CD4-positive, alpha-beta T cell treated with Interleukin-6 for 4 hours (primary cell): ENCODE results near the gene TMEM8B.
A peak's percentile ranks its signal among the peaks of the same experiment; 100 is the strongest.

Source experiments
- DNase-seq: peaks from one replicate; pipeline ENCODE4 v3.0.0-alpha.2; 2020; ENCODE audit warnings: mixed read lengths

The TMEM8B gene

GRCh38 chr9:35811381-35812024 lies 17.5 kb upstream of the TMEM8B start:
- no peak for DNase-seq

DNA sequence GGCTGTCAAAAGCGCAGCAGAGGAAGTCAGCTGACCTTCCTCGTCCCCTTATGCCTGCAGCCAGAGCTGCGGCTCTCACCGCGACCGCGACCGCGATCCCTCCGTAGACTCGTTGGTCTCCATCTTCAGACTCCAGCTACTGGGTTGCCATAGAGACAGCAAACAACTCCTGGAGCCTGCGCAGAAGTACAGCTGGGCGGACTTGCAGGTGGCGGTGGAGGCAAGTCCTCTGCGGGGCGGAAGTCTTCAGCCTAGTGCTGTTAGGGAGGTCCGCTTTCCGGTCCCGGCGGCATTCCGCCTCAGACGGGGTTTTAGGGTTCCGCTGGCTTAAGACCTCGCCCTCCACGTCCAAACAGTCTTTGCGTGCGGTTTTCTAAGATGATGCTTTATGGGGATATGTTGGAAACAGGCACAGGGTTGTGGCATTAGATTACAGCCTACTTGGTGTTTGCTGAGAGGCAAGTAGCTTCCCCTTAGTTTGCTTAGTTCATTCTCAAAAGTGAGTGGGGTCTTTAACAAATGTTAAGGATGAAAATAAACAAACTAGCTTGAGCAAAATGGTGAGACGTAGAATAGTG lies 16.9 kb upstream of the TMEM8B start, which contains the start of gene SPAG8:
Gene SPAG8 (minus strand): TSS at position 238 of the 578 bp plus-strand sequence. CDS start 115 bp downstream, at position 123.
- peak; percentile 94 for DNase-seq

DNA sequence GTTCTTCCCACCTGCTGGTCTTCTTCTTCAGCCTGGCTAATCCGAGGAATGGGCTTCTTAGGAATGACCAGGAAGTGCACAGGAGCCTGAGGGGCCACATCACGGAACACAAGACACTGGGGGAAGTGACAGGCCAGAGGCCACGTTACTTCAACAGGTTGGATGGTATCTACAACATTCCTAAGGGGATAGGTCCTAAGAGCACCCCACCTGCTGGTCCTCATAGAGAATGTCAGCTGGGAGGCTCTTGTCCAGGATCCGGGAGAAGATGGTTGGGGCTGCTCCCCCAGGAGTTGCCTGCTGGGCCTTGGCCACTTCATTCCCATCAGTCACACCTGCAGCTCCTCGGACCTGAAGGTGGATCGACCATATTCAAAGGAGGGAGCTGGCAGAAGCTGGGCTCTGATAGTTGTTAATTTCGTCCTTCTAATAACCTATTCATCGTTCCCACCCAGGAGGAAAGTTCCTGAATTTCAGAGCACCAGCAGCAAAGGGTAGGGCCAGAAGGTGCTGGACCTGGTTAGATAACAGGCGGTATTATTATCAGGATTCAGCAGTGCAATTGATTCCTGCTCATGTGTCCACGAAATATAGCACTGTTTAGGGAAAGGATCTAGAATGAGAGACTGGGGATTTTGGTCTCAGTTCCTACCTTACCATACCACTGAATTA lies 15.5 kb upstream of the TMEM8B start:
- DNase-seq = no peak

DNA sequence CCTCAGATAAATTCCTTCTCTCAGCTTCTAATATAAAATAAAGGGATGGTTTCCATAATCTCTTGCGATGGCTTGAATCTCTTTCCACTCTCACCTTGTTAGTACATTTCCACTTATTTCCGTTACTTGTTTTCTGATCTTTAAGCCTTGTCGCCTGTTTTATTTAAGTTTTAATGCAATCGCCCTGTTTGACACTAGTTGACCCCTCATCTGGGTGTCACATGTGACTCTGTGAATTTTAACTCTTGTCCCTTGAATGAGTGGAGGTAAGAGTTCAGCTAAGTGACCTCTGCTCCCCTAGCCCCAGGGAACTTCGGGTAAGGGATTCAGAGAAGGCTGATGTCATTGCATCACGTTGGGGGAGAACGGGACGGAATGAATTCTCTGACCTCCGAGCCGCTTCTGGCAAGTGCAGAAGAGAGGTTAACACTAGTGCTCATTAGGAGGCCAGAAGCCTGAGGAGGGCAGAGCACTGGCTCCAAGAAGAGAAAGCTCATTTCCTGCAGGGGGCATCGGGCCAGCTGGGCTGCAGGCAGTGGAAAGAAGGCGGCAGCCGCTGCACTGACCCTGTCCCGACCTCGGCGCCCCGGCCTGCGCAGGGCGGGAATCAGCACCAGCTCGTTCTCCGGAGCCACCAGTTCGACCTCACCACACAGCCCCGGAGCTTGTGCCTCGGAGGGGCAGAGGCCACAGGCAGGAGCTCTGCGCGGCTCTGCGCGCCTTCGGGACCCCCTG lies 14.8 kb upstream of the TMEM8B start:
- DNase-seq = peak; percentile 48

DNA sequence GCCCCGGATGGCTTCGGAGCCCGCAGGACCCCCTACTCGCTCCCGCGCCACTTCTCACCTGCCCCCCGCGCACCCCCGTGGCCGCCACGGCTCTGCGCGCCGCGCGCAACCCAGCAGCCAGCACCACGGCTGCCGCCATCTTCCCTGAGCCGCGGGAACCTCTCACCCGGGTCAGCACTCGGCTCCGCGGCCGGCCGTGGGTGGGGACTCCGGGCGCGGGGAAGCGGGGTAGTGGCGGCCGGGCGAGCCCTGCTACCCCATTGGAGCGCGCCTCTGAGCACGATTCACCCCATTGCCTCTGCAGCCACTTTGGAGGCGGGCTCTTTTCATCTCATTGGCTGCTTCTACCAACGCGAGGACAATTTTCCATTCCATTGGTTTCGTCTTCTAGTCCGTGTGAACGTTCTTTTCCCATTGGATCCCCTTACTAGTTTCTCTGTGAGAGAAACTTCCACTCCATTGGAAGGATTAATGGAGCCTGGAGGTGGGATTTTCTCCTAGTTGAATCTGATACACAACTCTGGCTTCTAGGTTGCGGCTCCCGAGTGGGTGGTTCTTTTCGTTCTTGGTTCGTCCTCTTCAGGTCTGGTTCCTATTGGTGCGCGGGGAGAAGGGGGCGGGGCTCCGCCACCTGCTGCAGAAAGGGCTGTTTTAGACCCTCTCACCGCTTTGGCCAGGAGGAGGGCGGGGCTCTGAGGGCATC lies 14.0 kb upstream of the TMEM8B start, which contains the start of gene HINT2:
Gene HINT2 (minus strand): TSS at position 202 of the 703 bp plus-strand sequence. CDS start 63 bp downstream, at position 139.
- peak; percentile 99 for DNase-seq

DNA sequence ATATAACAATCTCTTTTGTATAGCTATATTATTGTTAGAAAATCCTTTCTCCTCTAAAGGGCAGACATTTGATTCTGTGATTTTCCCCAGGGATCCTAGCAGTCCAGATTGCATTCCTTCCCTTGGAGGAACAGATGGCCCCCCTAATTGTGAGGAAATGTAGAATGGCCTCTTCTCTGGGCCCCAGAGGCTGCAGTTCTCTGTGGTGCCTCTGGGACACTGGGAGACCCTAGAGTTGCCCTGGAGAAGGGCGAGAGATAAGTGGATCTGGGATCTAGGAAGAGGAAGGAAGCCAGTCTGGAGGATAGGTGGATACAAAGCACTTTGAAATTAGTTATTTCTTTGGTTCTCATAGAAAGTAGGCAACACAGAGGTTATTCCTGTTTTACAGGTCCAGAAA lies 12.3 kb upstream of the TMEM8B start:
- no peak for DNase-seq

DNA sequence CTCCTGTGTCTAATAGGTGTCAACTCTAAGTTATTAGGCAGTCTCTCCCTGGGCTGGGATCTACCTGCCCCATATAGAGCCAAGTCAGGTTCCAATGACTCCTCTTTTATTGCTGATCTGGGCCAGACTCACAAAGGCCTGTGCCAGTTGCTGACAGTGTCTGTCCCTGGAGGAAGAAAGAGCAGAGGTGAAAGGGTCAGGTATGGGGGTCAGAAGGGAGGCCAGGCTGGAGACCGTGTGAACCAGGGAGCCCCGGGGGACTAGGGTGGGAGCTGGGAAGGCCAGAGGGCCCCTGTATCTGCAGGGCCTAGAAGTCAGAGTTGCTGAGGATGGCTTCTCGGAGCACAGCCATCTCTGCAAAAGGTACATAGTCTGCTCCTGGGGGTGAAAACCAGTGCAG lies 10.7 kb upstream of the TMEM8B start:
- DNase-seq = no peak

DNA sequence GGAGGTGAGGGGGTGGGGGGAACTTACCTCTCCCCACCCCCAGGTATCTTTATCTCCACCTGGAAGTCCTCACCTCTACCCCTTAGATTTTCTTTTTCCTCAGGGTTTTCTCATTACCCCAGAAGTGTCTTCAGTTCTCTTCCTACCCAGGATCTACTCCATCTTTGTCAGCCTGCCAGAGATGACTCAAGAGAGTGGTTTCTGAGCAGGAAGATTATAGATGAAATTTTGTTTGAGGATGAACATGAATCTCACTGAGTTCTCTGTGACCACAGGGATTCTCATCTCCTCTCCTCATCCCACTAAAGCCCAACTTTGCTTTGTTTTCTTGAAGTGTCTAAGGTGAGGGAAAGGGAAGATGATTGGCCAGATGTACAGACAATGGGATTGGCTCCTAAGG lies 9.0 kb upstream of the TMEM8B start:
- DNase-seq = no peak

DNA sequence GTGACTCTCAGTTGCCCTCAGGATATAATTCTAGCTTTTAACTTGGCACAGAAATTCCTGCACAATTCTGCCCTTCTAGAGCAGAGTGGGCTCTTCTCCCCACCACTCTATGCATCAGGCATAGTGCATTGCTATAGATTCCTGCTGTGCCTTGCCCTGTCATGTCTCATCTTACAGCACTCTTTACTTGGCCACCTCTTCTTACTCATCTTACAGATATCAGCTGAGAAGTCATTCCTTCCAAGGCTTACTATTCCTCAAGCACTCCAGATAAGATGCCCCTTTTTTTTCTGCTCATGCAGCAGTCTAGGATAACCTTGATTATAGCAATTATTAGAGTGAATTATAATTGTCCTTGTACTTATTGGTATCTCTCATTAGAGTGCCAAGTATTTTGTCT lies 6.1 kb upstream of the TMEM8B start:
- no peak for DNase-seq

- peak; percentile 36 for DNase-seq
Measured at GRCh38 chr9:35826071-35826701, 2.8 kb upstream of the TMEM8B start.

DNA sequence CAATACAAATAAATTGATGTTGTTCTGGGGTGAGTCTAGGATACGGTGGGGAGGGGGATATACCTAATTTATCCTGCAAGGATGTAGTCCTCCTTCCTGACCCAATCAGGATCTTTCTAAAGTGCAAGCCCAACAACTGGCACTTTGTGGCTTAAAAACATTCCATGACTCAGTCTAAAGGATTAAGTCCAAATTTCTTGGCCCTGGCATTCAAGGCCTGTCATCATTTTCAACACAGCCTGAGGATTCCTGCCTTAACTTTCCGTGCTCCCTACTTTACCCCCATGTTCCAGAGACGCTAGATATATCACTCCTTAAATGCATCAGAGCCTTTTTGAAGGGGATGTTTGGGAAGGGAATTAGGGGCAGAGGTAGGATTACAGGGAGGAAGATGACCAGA lies 1.5 kb upstream of the TMEM8B start:
- DNase-seq = no peak

GRCh38 chr9:35828716-35829083 lies 328 bp upstream of the TMEM8B start, which contains the start of gene FAM221B:
FAM221B (minus strand) TSS chr9:35828732; CDS start chr9:35826161, 2,571 bp downstream.
- peak; percentile 39 for DNase-seq

DNA sequence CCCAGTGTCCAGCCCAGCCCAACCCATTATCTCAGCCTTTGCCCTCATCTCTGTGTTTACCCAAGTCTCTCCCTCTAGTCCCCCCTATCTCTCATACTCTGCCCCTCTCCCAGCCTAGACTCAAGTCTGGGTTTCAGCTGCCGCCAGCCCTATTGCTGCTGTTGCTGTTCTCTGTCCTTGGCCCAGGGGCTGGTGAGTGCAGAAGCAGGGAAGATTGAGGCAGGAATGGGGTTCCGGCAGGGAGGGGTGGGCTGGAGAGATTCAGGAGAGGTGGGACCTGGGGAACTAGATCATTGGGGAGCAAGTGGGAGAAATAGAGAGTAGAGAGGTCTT lies 702 bp downstream of the TMEM8B start:
- no peak for DNase-seq

DNA sequence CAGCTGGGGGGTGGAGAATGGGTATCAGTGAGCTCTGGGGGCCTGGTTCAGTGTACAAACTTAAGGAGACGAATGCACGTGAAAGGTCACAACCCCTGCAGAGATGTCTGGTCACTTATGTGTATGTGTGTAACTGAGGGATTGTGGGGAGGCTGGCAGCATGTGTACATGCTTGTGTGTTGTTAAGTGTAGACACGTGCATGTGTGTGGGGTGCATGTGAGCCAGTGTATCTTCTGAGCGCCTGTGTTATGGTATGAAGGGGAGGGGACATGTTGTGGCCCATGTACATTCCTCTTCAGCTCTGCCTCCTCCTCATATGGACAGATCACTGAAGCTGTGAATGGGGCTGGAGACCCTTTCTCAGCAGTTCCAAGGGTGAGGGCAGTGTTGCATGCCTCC lies 2.0 kb downstream of the TMEM8B start:
- no peak for DNase-seq

DNA sequence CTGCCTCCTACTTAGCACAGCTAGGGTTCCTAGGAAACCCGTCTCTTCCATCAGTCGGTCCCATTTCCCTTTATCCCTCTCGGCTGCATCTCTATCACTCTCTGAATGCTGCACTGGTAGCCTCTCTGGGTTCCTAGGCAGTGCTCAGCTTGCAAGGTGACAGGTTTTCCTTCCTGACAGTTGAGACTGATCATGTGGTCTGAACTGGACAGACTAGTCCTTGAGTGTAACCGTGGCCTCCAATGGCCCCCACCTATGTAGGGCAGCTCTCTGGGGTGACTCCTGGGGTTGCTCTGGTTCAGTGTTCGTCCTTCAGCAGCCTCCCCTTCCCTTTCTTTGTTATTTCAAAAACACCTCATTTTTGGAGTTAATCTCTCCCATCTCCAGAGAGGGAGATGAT lies 3.8 kb downstream of the TMEM8B start:
- no peak for DNase-seq

DNA sequence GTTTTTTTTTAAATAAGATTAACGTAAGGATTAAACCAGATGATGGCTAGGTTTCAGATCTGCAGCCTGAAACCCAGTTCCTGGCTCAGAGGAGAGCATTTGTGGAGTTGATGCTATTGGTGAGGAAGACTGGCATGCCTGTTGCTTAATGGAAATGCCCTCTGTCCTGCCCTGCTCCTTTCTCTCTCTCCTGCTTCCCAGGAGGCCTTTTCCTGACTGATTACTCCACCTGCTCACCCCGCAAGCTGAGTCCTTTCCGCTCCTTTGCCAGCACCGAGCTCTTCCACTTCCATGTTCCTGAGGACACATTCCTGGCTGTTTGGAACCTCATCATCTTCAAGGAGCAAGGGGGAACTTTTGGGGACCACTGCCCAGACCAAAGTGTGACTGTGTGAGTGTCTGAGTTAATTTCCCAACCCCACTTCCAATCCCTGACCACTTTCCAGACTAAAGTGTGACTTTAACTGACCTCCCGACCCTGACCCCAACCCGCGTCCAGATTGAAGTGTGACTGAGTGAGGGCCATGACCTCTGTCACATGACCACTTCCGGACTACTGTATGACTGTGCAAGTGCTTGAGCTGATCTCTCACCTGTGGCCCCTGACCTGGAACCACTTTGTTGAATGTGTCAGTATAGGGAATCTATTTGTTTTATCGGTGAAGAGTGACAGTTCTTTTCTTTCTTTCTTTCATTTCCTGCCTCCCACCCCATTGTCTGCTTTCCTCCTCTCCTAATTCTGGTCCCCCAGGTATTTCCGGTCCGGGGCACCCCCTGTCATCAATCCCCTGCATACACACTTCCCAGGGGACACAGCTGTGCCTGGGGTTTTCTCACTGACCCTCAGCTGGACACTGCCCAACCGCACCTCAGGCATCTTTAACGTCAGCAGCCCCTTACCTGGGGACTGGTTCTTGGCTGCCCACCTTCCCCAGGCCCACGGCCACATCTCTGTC lies 5.5 kb downstream of the TMEM8B start:
- no peak for DNase-seq

DNA sequence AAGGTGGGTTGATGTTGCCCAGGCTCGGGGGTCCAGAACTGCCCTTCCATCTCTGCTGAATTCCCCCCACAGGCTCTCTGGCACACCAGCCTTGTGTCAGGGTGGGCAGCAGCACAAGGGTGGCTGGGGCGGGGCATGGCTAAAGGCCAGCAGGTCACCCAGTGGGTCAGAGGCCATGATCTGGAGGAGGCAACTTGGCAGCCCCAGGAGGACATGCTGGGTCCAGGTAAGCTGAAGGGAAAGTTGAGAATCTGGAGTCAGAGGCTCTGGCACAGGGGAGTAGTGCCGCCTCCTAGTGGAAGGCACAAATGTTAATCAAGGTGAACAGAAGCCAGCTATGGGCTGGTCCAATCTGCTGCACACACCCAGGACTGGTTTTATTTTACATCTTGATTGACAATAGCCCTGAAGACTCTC lies 6.2 kb downstream of the TMEM8B start:
- DNase-seq = peak; percentile 21

- DNase-seq = no peak
Measured at GRCh38 chr9:35835766-35836165, 6.7 kb downstream of the TMEM8B start.

DNA sequence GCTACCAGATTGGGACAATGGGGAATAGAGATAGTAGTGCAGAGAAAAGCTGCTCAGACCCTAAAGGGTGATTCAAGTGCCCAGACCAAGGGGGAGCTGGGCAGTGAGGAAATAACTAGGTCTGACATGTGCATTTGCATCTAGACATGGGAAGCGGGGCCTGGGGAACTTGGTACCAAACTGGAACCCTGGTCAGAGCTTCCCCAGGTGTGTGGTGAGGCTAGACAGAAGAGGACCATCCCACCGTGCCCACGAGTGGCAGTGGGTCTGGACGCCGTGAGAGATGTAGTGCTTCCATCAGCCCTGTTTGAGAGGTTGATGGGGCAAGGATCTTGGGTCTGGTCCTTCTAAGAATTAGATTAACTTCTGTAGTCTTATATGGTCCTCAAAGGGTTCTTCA lies 7.6 kb downstream of the TMEM8B start:
- no peak for DNase-seq

GRCh38 chr9:35839926-35840325 lies 10.9 kb downstream of the TMEM8B start:
- DNase-seq = no peak
